ENCODE data around the gene NUTM2D. TPM values are rescaled to one million over a fixed set of nuclear protein-coding genes. Genes with fewer than 3 reads are reported as not detected.
"Not testable (repeated sequence)": the region's sequence is repeated elsewhere in the genome, so short reads cannot be mapped to it uniquely, and the experiment has no call there.

Gene NUTM2D
- total and polyA plus RNA-seq, 9 of the 15 experiments (the other 6 are each of a cell fraction or from before 2014, with no cell fraction given), result 0.01 to 8.6 (median 5.3) TPM

DNA sequence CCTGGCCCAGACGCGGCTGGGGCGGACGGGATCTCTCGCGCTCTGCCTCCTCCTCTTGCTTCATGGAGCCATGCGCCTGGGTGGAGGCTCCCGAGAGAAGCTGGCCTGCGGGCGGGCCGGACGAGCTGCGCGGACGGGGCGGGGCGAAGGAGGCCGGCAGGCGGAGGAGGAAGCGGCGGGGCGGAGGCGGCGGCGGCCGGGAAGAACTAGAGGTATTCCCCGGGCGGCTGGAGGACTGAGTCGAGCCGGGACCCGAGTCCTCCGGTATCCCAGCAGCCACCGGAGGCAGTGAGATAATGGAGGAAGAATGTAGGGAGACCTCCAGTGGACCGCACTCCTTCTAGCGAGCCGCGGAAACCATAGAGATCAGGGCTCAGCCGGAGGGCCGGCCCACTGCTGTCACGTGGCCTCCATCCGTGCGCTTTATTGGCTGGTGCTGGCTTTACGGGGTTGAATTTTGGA, 15.3 kb upstream of the NUTM2D start:
- H3K9me3 ChIP-seq (replicated peaks; ENCODE audit: control insufficient read depth, insufficient read depth, low read depth, low read length); H3K27me3 ChIP-seq (ENCODE audit: control insufficient read depth in 2 of 2, insufficient read depth in 2 of 2, low read length in 2 of 2); FAIRE-seq; H4K20me1 ChIP-seq (replicated peaks; ENCODE audit: control insufficient read depth, insufficient read depth, low read length); in situ Hi-C loops (cut with MboI); H3K36me3 ChIP-seq (ENCODE audit: control insufficient read depth, insufficient read depth, low read length); H3K4me1 ChIP-seq (replicated peaks in 1 of 2; ENCODE audit: control insufficient read depth in 2 of 2, insufficient read depth in 2 of 2, low read length in 2 of 2); H3K9me1 ChIP-seq (ENCODE audit: control insufficient read depth, insufficient read depth, low read length); H2AFZ ChIP-seq (ENCODE audit: low read depth, low read length); CTCF ChIA-PET (ENCODE audit: low intra/inter-chr PET ratio); POLR2A ChIA-PET; BruUV-seq (replicated peaks); TF ChIP-seq JUND (tag; IDR thresholded peaks at IDR 0.05; ENCODE audit: borderline replicate concordance, low read depth, low read length); MYC (CRISPR knock-in tag; IDR thresholded peaks at IDR 0.05; ENCODE audit: borderline replicate concordance, low read depth): not testable (repeated sequence)
- Histone ChIP-seq H3K4me2 (ENCODE audit: insufficient read depth, low read length) (peak overlapping the region; percentile 25; the same call in 1 of the 2 replicates), H3K27ac (ENCODE audit: extremely low read depth, low read depth, low read length) (peak overlapping the region; percentile 70; the same call in 2 of the 3 replicates), H3K4me3 (peak overlapping the region; percentile 47), H3K79me2 (ENCODE audit: control insufficient read depth, insufficient read depth, low read length) (peaks cover 55% of the 10 kb centered on the region), H3K9ac (ENCODE audit: insufficient read depth in 1 of 2, low read depth in 2 of 2, low read length in 2 of 2) (peak overlapping the region; percentile 46 to 81; a peak in 3 of 4 replicates)
- WGBS (ENCODE audit: insufficient coverage, low coverage, missing lambda C conversion rate), result 0% methylated on average over 6 of the region's 43 CpGs
- intact Hi-C loops (cut with micrococcal nuclease), result loop anchor here (10.0 kb wide), 1 partner anchor 163 kb away; the partner anchor contains the start of gene MINPP1
- peak; percentile 6 to 74 (median 12) for DNase-seq (ENCODE audit: extremely low read depth in 1 of 4, low spot score in 3 of 4)
- peak; percentile 86 for ATAC-seq
- TF ChIP-seq JUND (IDR thresholded peaks at IDR 0.05; ENCODE audit: borderline replicate concordance, low read depth, low read length), result 0 out of 2 replicates have a peak, but pooled peaks have one; percentile 12
- TF ChIP-seq TEAD1 (CRISPR knock-in tag; IDR thresholded peaks at IDR 0.05), result peak in 1 of 2 experiments; percentile 40; a peak in 1 of 4 replicates
- TF ChIP-seq PHF8 (IDR thresholded peaks at IDR 0.05; ENCODE audit: borderline replicate concordance, low read length), result peak; percentile 30; the same call in 1 of the 2 replicates
- TF ChIP-seq, protein P1, sequence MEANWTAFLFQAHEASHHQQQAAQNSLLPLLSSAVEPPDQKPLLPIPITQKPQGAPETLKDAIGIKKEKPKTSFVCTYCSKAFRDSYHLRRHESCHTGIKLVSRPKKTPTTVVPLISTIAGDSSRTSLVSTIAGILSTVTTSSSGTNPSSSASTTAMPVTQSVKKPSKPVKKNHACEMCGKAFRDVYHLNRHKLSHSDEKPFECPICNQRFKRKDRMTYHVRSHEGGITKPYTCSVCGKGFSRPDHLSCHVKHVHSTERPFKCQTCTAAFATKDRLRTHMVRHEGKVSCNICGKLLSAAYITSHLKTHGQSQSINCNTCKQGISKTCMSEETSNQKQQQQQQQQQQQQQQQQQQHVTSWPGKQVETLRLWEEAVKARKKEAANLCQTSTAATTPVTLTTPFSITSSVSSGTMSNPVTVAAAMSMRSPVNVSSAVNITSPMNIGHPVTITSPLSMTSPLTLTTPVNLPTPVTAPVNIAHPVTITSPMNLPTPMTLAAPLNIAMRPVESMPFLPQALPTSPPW (CRISPR knock-in tag; IDR thresholded peaks at IDR 0.05), result peak; percentile 26; the same call in 1 of the 2 replicates
- TF ChIP-seq, protein P2, sequence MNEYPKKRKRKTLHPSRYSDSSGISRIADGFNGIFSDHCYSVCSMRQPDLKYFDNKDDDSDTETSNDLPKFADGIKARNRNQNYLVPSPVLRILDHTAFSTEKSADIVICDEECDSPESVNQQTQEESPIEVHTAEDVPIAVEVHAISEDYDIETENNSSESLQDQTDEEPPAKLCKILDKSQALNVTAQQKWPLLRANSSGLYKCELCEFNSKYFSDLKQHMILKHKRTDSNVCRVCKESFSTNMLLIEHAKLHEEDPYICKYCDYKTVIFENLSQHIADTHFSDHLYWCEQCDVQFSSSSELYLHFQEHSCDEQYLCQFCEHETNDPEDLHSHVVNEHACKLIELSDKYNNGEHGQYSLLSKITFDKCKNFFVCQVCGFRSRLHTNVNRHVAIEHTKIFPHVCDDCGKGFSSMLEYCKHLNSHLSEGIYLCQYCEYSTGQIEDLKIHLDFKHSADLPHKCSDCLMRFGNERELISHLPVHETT (CRISPR knock-in tag; conservative IDR thresholded peaks at IDR 0.05 in 1 of 2, IDR thresholded peaks at IDR 0.05 in 1 of 2), result peak in 1 of 2 experiments; percentile 73; a peak in 2 of 4 replicates
- peak; percentile 40 for TF ChIP-seq HCFC1 (IDR thresholded peaks at IDR 0.05; ENCODE audit: low read depth, low read length)
- TF ChIP-seq SP2 (IDR thresholded peaks at IDR 0.05; ENCODE audit: extremely low read depth, low read depth, low read length, poor library complexity, severe bottlenecking), result peak; percentile 43
- TF ChIP-seq GABPA (tag; conservative IDR thresholded peaks at IDR 0.05; ENCODE audit: low read depth), result 0 out of 2 replicates have a peak, but pooled peaks have one; percentile 42
- TF ChIP-seq RBFOX2 (IDR thresholded peaks at IDR 0.05; ENCODE audit: low read depth, low read length), result peak; percentile 69
- peak; percentile 65 for TF ChIP-seq TAF1 (IDR thresholded peaks at IDR 0.05; ENCODE audit: control insufficient read depth, extremely low read depth, insufficient read depth, low read length, severe bottlenecking)
- TF ChIP-seq POLR2G (IDR thresholded peaks at IDR 0.05; ENCODE audit: low read depth, low read length), result peak; percentile 72
- TF ChIP-seq RAD51 (IDR thresholded peaks at IDR 0.05; ENCODE audit: borderline replicate concordance, low read depth), result peak; percentile 52
- TF ChIP-seq, protein P3, sequence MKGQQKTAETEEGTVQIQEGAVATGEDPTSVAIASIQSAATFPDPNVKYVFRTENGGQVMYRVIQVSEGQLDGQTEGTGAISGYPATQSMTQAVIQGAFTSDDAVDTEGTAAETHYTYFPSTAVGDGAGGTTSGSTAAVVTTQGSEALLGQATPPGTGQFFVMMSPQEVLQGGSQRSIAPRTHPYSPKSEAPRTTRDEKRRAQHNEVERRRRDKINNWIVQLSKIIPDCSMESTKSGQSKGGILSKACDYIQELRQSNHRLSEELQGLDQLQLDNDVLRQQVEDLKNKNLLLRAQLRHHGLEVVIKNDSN (CRISPR knock-in tag; IDR thresholded peaks at IDR 0.05), result peak; percentile 67; the same call in 1 of the 2 replicates
- TF ChIP-seq MYC (IDR thresholded peaks at IDR 0.05; ENCODE audit: low read depth, low read length), result peak; percentile 37; the same call in 1 of the 2 replicates
